MCF 10A (cell line): ENCODE data around the gene PARM1. TPM values are rescaled to one million over a fixed set of nuclear protein-coding genes. Genes with fewer than 3 reads are reported as not detected.

Experiments
- BruUV-seq: library from RNA; stranded (reverse); fragments of 400-500 nt; replicated peaks from 2 replicates; lab custom pipeline; 2021; lab: Mats Ljungman, UMichigan
- CTCF ChIA-PET: fragments of 300-600 bp; sonication (Branson Sonifier 250); formaldehyde crosslinking; extraction: SDS; loops from one replicate; lab custom pipeline; 2021; ENCODE audit warnings: antibody characterized with exemption, inconsistent platforms; lab: Yijun Ruan, JAX
- POLR2A ChIA-PET: fragments of 300-600, 350-650 bp; sonication (Branson Sonifier 250); formaldehyde crosslinking; extraction: SDS; loops from one replicate; lab custom pipeline; 2020; ENCODE audit warnings: antibody characterized with exemption, inconsistent platforms; lab: Yijun Ruan, JAX
- DNase-seq: peaks from one replicate; pipeline ENCODE4 v3.0.0-alpha.2; 2018; ENCODE audit not compliant: unreplicated experiment
- H3K27ac Mint-ChIP-seq: one replicate; pipeline ENCODE4 v1.8.0; 2022; ENCODE audit warnings: mild to moderate bottlenecking, low read depth, mixed read lengths; ENCODE audit not compliant: unreplicated experiment
- H3K27me3 Mint-ChIP-seq: one replicate; pipeline ENCODE4 v1.8.0; 2022; ENCODE audit warnings: mixed read lengths; ENCODE audit not compliant: insufficient read depth, unreplicated experiment
- H3K36me3 Mint-ChIP-seq: one replicate; pipeline ENCODE4 v1.8.0; 2022; ENCODE audit warnings: mild to moderate bottlenecking, moderate library complexity, mixed read lengths; ENCODE audit not compliant: insufficient read depth, unreplicated experiment
- H3K4me1 Mint-ChIP-seq: one replicate; pipeline ENCODE4 v1.8.0; 2022; ENCODE audit warnings: mixed read lengths; ENCODE audit not compliant: insufficient read depth, unreplicated experiment
- H3K4me3 Mint-ChIP-seq: one replicate; pipeline ENCODE4 v1.8.0; 2022; ENCODE audit warnings: mild to moderate bottlenecking, moderate library complexity, mixed read lengths; ENCODE audit not compliant: unreplicated experiment
- H3K9me3 Mint-ChIP-seq: one replicate; pipeline ENCODE4 v1.8.0; 2022; ENCODE audit warnings: mixed read lengths; ENCODE audit not compliant: unreplicated experiment
- intact Hi-C: fragments of 100-400 bp; cut with micrococcal nuclease; formaldehyde crosslinking; loops from 2 replicates; pipeline ENCODE4 v1.14.1; 2022
- total RNA-seq: library from RNA; stranded (reverse); gene quantifications from 2 replicates; pipeline ENCODE4 v1.2.3, GENCODE V29; 2022
- TF ChIP-seq, protein P1 (sequence below): fragments of 200-600 bp; IDR thresholded peaks from one replicate; pipeline ENCODE4 v1.8.0; 2022; ENCODE audit warnings: antibody characterized with exemption, mild to moderate bottlenecking; ENCODE audit not compliant: unreplicated experiment

Gene PARM1
- total RNA-seq, 1 experiment from 2014 or later = 0.58 TPM

DNA sequence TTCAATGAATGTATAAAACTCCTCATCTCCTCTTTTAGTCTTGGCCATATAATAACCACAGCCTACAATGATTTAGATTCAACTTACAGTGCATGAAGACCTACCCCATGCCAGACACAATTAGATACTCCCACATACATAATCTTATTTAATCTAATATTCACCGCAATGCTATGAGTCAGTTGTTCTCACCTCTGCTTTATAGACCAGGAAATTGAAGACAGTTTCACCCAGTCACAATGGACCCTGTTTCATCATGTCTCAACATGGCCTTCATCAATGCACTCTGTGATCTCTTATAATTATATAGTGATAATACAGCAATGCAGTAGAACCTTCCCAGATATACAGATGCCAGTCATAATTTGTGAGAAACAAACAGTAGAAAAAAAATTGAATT is 148.6 kb downstream of the PARM1 start:
- Mint-ChIP-seq H3K4me3 (no peak overlapping the region), H3K4me1 (no peaks in the 10 kb centered on the region), H3K36me3 (peaks cover 6% of the 10 kb centered on the region), H3K27me3 (no peaks in the 10 kb centered on the region), H3K9me3 (peaks cover 7% of the 10 kb centered on the region), H3K27ac (no peak overlapping the region)
- TF ChIP-seq, protein P1, sequence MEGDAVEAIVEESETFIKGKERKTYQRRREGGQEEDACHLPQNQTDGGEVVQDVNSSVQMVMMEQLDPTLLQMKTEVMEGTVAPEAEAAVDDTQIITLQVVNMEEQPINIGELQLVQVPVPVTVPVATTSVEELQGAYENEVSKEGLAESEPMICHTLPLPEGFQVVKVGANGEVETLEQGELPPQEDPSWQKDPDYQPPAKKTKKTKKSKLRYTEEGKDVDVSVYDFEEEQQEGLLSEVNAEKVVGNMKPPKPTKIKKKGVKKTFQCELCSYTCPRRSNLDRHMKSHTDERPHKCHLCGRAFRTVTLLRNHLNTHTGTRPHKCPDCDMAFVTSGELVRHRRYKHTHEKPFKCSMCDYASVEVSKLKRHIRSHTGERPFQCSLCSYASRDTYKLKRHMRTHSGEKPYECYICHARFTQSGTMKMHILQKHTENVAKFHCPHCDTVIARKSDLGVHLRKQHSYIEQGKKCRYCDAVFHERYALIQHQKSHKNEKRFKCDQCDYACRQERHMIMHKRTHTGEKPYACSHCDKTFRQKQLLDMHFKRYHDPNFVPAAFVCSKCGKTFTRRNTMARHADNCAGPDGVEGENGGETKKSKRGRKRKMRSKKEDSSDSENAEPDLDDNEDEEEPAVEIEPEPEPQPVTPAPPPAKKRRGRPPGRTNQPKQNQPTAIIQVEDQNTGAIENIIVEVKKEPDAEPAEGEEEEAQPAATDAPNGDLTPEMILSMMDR = no peak
- BruUV-seq = no TSS peak
- intact Hi-C loops = no loop called here
- no peak for DNase-seq
- POLR2A ChIA-PET = no interaction called here
- CTCF ChIA-PET = no interaction called here

DNA sequence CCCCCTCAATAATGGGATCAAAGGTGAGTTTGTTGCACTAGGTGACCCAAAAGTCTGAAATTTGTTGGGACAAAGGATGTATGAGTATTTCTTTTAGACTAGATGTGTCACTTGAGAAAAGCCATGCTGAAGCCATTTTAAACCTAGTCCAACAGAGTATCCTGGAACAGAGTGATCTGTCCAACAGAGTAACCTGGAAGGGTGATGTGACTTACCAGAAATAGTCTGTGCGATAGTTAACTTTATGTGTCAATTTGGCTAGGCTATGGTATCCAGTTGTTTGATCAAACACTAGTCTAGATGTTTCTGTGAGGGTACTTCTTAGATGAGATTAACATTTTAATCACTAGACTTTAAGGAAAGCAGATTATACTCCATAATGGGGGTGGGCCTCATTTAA is 154.5 kb downstream of the PARM1 start:
- Mint-ChIP-seq H3K27ac (no peak overlapping the region), H3K4me1 (no peaks in the 10 kb centered on the region), H3K9me3 (peaks cover 7% of the 10 kb centered on the region), H3K36me3 (peaks cover 6% of the 10 kb centered on the region), H3K27me3 (no peaks in the 10 kb centered on the region), H3K4me3 (no peak overlapping the region)
- ChIA-PET POLR2A (no interaction called here), CTCF (no interaction called here)
- DNase-seq = no peak
- BruUV-seq = no TSS peak
- TF ChIP-seq, protein P1 = no peak
- intact Hi-C loops = no loop called here

DNA sequence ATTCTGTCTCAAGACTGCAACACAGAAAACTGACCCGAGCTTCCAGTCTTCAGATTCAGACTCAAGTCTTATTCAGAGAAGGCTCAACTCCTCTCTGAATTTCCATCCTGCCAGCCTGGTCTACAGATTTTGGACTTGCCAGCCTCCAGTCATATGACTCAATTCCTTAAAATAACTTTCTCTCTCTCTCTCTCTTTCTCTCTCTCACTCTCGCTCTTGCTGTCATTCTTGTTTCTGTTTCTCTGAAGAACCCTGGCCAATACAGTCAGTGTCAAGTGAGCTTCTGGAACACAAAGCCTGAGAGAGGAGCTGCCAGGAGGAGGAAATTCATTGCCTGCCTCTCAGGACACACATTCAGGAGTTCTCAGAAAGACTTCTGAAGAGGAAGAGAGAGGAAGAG is 154.9 kb downstream of the PARM1 start:
- Mint-ChIP-seq H3K4me3 (no peak overlapping the region), H3K27ac (no peak overlapping the region), H3K4me1 (no peaks in the 10 kb centered on the region), H3K9me3 (peaks cover 7% of the 10 kb centered on the region), H3K27me3 (no peaks in the 10 kb centered on the region), H3K36me3 (peaks cover 6% of the 10 kb centered on the region)
- no TSS peak for BruUV-seq
- intact Hi-C loops = no loop called here
- TF ChIP-seq, protein P1 = no peak
- DNase-seq = no peak
- POLR2A ChIA-PET = no interaction called here
- CTCF ChIA-PET = no interaction called here

DNA sequence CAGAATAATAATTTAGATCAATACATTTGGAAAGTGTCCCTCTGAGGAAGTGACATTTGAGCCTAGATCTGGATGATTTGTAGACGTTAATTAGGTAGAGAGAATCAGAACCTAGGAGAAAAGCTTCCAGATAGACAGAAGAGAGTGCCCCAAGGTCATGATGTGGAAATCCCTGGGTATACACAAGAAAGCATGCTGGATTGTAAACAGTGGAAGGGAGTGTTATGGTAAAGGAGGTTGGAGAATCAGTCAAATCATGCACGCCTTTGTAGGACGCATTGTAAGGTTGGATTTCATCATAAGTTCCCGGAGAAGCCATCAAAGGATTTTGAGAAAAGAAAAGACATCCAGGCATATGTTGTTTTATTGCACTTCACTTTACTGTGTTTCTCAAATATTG is 156.3 kb downstream of the PARM1 start:
- Mint-ChIP-seq H3K9me3 (peaks cover 7% of the 10 kb centered on the region), H3K27me3 (no peaks in the 10 kb centered on the region), H3K4me3 (no peak overlapping the region), H3K4me1 (no peaks in the 10 kb centered on the region), H3K36me3 (peaks cover 6% of the 10 kb centered on the region), H3K27ac (no peak overlapping the region)
- DNase-seq = no peak
- intact Hi-C loops = no loop called here
- POLR2A ChIA-PET = no interaction called here
- TF ChIP-seq, protein P1 = no peak
- CTCF ChIA-PET = no interaction called here
- no TSS peak for BruUV-seq
